NT2/D1 (cell line): ENCODE measurements around the gene SCO1.

ENCODE experiments used
- SUZ12 ChIP-seq: IDR thresholded peaks from 2 replicates; pipeline ENCODE4 v1.6.1; 2011; ENCODE audit not compliant: insufficient read length, insufficient read depth; ENCODE audit errors: extremely low read depth
- YY1 ChIP-seq: IDR thresholded peaks from 2 replicates; pipeline ENCODE4 v1.6.1; 2011; ENCODE audit not compliant: insufficient read length, insufficient read depth

GRCh38 chr17:10726196-10726595 lies 28.9 kb upstream of the SCO1 start:
- no peak for TF ChIP-seq YY1
- TF ChIP-seq SUZ12: no peak
